ENCODE data around the gene NBPF1.
"Not testable (repeated sequence)": the region's sequence is repeated elsewhere in the genome, so short reads cannot be mapped to it uniquely, and the experiment has no call there.

The NBPF1 gene

GRCh38 chr1:16621681-16622315 is 8.4 kb upstream of the NBPF1 start:
- DNase-seq (ENCODE audit: low spot score) = not testable (repeated sequence)

- DNase-seq (ENCODE audit: low spot score) = no peak
Measured at GRCh38 chr1:16621300-16621658, 7.9 kb upstream of the NBPF1 start.

GRCh38 chr1:16619803-16620501 is 6.6 kb upstream of the NBPF1 start:
- not testable (repeated sequence) for DNase-seq (ENCODE audit: low spot score)

GRCh38 chr1:16618719-16619118 is 5.4 kb upstream of the NBPF1 start:
- no peak for DNase-seq (ENCODE audit: low spot score)

- no peak for DNase-seq (ENCODE audit: low spot score)
Measured at GRCh38 chr1:16617778-16618580, 4.6 kb upstream of the NBPF1 start.

- no peak for DNase-seq (ENCODE audit: low spot score)
Measured at GRCh38 chr1:16617114-16617631, 3.8 kb upstream of the NBPF1 start.

GRCh38 chr1:16615253-16616252 is 2.2 kb upstream of the NBPF1 start:
- DNase-seq (ENCODE audit: low spot score) = no peak

GRCh38 chr1:16614361-16615252 is 1.2 kb upstream of the NBPF1 start:
- DNase-seq (ENCODE audit: low spot score) = no peak

GRCh38 chr1:16612332-16613172 is 812 bp downstream of the NBPF1 start:
- DNase-seq (ENCODE audit: low spot score) = peak; percentile 94

GRCh38 chr1:16611981-16612331 is 1.4 kb downstream of the NBPF1 start:
- DNase-seq (ENCODE audit: low spot score) = not testable (repeated sequence)

- not testable (repeated sequence) for DNase-seq (ENCODE audit: low spot score)
Measured at GRCh38 chr1:16611164-16611563, 2.2 kb downstream of the NBPF1 start.

- DNase-seq (ENCODE audit: low spot score) = not testable (repeated sequence)
Measured at GRCh38 chr1:16610553-16610952, 2.8 kb downstream of the NBPF1 start.

GRCh38 chr1:16609761-16610160 is 3.6 kb downstream of the NBPF1 start:
- DNase-seq (ENCODE audit: low spot score) = not testable (repeated sequence)

GRCh38 chr1:16608838-16609560 is 4.4 kb downstream of the NBPF1 start:
- no peak for DNase-seq (ENCODE audit: low spot score)

GRCh38 chr1:16607853-16608815 is 5.2 kb downstream of the NBPF1 start:
- not testable (repeated sequence) for DNase-seq (ENCODE audit: low spot score)

- DNase-seq (ENCODE audit: low spot score) = no peak
Measured at GRCh38 chr1:16607433-16607851, 5.9 kb downstream of the NBPF1 start.

- DNase-seq (ENCODE audit: low spot score) = not testable (repeated sequence)
Measured at GRCh38 chr1:16606666-16607432, 6.5 kb downstream of the NBPF1 start.
